A549 (cell line): Measurements from ENCODE around the gene PDLIM7. TPM values are rescaled to one million over a fixed set of nuclear protein-coding genes. Genes with fewer than 3 reads are reported as not detected.
"Not testable (repeated sequence)": the region's sequence is repeated elsewhere in the genome, so short reads cannot be mapped to it uniquely, and the experiment has no call there.

Source experiments
- ATAC-seq, 2 experiments: fragments of 200-7000 bp in 1 of 2; fragments of >200 bp in 1 of 2; cut with Nextera tagmentation in 1 of 2; cut with Tn5 transposase in 1 of 2; 3 replicates each; pipeline versions ENCODE4 v1.8.0 to v1.9.1; 2018 to 2020; ENCODE audit warnings: mild to moderate bottlenecking in 1 of 2, moderate library complexity in 1 of 2
- CTCF ChIA-PET: fragments of 300-600 bp; sonication (Branson Sonifier 250); formaldehyde crosslinking; extraction: SDS; loops from one replicate; lab custom pipeline; 2021; ENCODE audit warnings: antibody characterized with exemption, inconsistent platforms; lab: Yijun Ruan, JAX
- POLR2A ChIA-PET: fragments of 350-600 bp; formaldehyde crosslinking; extraction: SDS; loops from one replicate; lab custom pipeline; 2021; ENCODE audit warnings: antibody characterized with exemption, inconsistent platforms; lab: Yijun Ruan, JAX
- DNase-seq, 2 experiments: peaks; one replicate each; pipeline versions ENCODE4 v3.0.0 to v3.0.0-alpha.2; 2011 to 2016; ENCODE audit warnings: low read depth in 1 of 2, low spot score in 1 of 2
- FAIRE-seq: peaks from 2 replicates; lab custom pipeline; 2011; peaks lifted over from hg19 to GRCh38; lab: Jason Lieb, UNC
- H3K27ac ChIP-seq, 2 experiments: fragments of >200 bp; sonication (Bioruptor Twin); formaldehyde crosslinking; 3 replicates each; pipeline ENCODE4 v1.5.1; 2016 to 2017
- H3K4me1 ChIP-seq: fragments of >200 bp; sonication (Bioruptor Twin); formaldehyde crosslinking; 3 replicates; pipeline ENCODE4 v1.6.1; 2016
- H3K4me2 ChIP-seq: fragments of >200 bp; sonication (Bioruptor Twin); formaldehyde crosslinking; 3 replicates; pipeline ENCODE4 v1.6.1; 2016
- H3K4me3 ChIP-seq: fragments of >200 bp; sonication (Bioruptor Twin); formaldehyde crosslinking; 3 replicates; pipeline ENCODE4 v1.5.1; 2016
- H3K9me3 ChIP-seq: fragments of >200 bp; sonication (Bioruptor Twin); formaldehyde crosslinking; 3 replicates; pipeline ENCODE4 v1.6.1; 2016
- BHLHE40 ChIP-seq: IDR thresholded peaks from 2 replicates; pipeline ENCODE4 v1.6.1; 2012; ENCODE audit warnings: low read depth, low read length, inconsistent platforms
- CBX8 ChIP-seq: fragments of 200-600 bp; sonication (generic); IDR thresholded peaks from 2 replicates; pipeline ENCODE4 v1.6.1; 2016
- E2F6 ChIP-seq: IDR thresholded peaks from 2 replicates; pipeline ENCODE4 v1.6.1; 2012; ENCODE audit warnings: low read depth, borderline replicate concordance
- EHF ChIP-seq: fragments of 250-450 bp; sonication (Bioruptor Pico); IDR thresholded peaks from 2 replicates; pipeline ENCODE4 v1.5.0; 2020; ENCODE audit warnings: mild to moderate bottlenecking
- EP300 ChIP-seq, 2 experiments: fragments of >200 bp; sonication (Bioruptor Twin); formaldehyde crosslinking; IDR thresholded peaks; 2 replicates in 1 of 2; 3 replicates in 1 of 2; pipeline ENCODE4 v1.6.1; 2016 to 2017
- FOSB ChIP-seq: fragments of 250-450 bp; sonication (Bioruptor Pico); IDR thresholded peaks from 2 replicates; pipeline ENCODE4 v1.5.0; 2020; ENCODE audit warnings: mild to moderate bottlenecking, moderate library complexity
- FOSL2 ChIP-seq, 2 experiments: fragments of 450-650 bp in 1 of 2; fragments of >200 bp in 1 of 2; sonication (Bioruptor Twin) in 1 of 2; formaldehyde crosslinking; IDR thresholded peaks; 2 replicates each; pipeline versions ENCODE4 v1.5.0 to v1.6.1; 2016 to 2020; ENCODE audit warnings: mild to moderate bottlenecking in 1 of 2, moderate library complexity in 1 of 2
- HOXA7 ChIP-seq: fragments of 250-450 bp; sonication (Bioruptor Pico); IDR thresholded peaks from 2 replicates; pipeline ENCODE4 v1.5.0; 2020; ENCODE audit warnings: mild to moderate bottlenecking, moderate library complexity
- NFE2L2 ChIP-seq: fragments of 150-350 bp; conservative IDR thresholded peaks from 2 replicates; pipeline ENCODE4 v1.6.1; 2014; ENCODE audit warnings: low read length
- POLR2AphosphoS2 ChIP-seq: conservative IDR thresholded peaks from 2 replicates; pipeline ENCODE4 v1.6.1; 2012; ENCODE audit warnings: low read length, improper control_type of control experiment, inconsistent platforms
- RAD21 ChIP-seq, 2 experiments: fragments of >200 bp in 1 of 2; sonication (Bioruptor Twin) in 1 of 2; formaldehyde crosslinking in 1 of 2; IDR thresholded peaks in 1 of 2; conservative IDR thresholded peaks in 1 of 2; 2 replicates in 1 of 2; 3 replicates in 1 of 2; pipeline ENCODE4 v1.6.1; 2012 to 2018; ENCODE audit warnings: inconsistent platforms in 1 of 2
- REST ChIP-seq: fragments of 200-600 bp; sonication (generic); IDR thresholded peaks from 2 replicates; pipeline ENCODE4 v1.6.1; 2016; ENCODE audit warnings: antibody characterized with exemption, mild to moderate bottlenecking, moderate library complexity
- RFX5 ChIP-seq: fragments of 450-650 bp; IDR thresholded peaks from 2 replicates; pipeline ENCODE4 v1.7.1; 2014; ENCODE audit warnings: antibody characterized with exemption, mild to moderate bottlenecking, moderate library complexity
- SMC3 ChIP-seq: fragments of >200 bp; sonication (Bioruptor Twin); formaldehyde crosslinking; IDR thresholded peaks from 3 replicates; pipeline ENCODE4 v1.6.1; 2018; ENCODE audit warnings: inconsistent platforms
- USF2 ChIP-seq: fragments of 450-650 bp; IDR thresholded peaks from 2 replicates; pipeline ENCODE4 v1.6.1; 2014; ENCODE audit warnings: antibody characterized with exemption
- WGBS: methylation state at CpG from one replicate; pipeline ENCODE4 v1.1.6; 2017; ENCODE audit errors: missing lambda C conversion rate; 5-methylcytosine and 5-hydroxymethylcytosine counted together
- polyA plus RNA-seq, 4 experiments: library from polyadenylated mRNA; depleted of rRNA in 3 of 4; stranded (reverse); fragments of >200 nt; fragmentation: RNase III in 1 of 4; extraction: RNeasy Plus Mini Kit Qiagen cat#74134 plus additional on column Dnase treatment in 1 of 4; gene quantifications; 2 replicates in 3 of 4; 3 replicates in 1 of 4; pipeline ENCODE4 v1.2.3, GENCODE V29; 2011 to 2017
- TF ChIP-seq, protein P1 (sequence below): fragments of >200 bp; sonication (Bioruptor Twin); formaldehyde crosslinking; IDR thresholded peaks from 3 replicates; pipeline ENCODE4 v1.6.1; 2016
- TF ChIP-seq, protein P2 (sequence below): IDR thresholded peaks from 2 replicates; pipeline ENCODE4 v1.6.1; 2012

PDLIM7 gene
- polyA plus RNA-seq, 2 of the 4 experiments (the other 2 are of a cell fraction) = 30.7 to 124 TPM

- Histone ChIP-seq H3K4me1 (peaks cover 21% of the 10 kb centered on the region), H3K4me2 (no peak overlapping the region), H3K27ac (no peak overlapping the region), H3K9me3 (no peaks in the 10 kb centered on the region), H3K4me3 (no peak overlapping the region)
- ChIA-PET CTCF (interaction anchor here (0.8 to 18.1 kb wide), 7 partner anchors 10 to 118 kb away, joined by 3 to 354 read pairs (median 5); partner anchors contain the start of genes DBN1, PDLIM7 and PRR7), POLR2A (no interaction called here)
- TF ChIP-seq EHF (CRISPR knock-in tag) (no peak), RAD21 (conservative IDR thresholded peaks at IDR 0.05 in 1 of 2, IDR thresholded peaks at IDR 0.05 in 1 of 2) (peak in 1 of 2 experiments; percentile 40; a peak in 2 of 5 replicates)
- ATAC-seq (no peak), FAIRE-seq (no peak), DNase-seq (no peak)
- WGBS = 91% methylated on average over 15 of the region's 15 CpGs
These were observed 9.4 kb downstream of the PDLIM7 start for GRCh38 chr5:177487975-177488374.

DNA sequence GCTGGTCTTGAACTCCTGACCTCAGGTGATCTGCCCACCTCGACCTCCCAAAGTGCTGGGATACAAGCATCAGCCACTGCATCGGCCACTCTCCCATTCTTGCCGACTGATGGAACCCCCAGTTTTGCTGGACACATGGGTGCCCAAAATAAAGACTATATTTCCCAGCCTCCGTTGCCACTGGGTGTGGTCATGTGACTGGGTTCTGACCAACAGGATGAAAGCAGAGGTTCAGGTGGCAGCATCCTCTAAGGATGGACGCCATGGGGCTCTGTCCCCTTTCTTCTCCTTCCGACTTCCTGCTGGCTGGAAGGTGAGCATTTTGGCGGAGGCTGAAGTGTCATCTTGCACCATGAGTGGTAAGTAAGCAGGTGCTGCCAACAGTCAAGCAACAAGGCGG, 10.3 kb downstream of the PDLIM7 start:
- 87% methylated on average over 8 of the region's 8 CpGs for WGBS
- DNase-seq (no peak), FAIRE-seq (no peak)

DNA sequence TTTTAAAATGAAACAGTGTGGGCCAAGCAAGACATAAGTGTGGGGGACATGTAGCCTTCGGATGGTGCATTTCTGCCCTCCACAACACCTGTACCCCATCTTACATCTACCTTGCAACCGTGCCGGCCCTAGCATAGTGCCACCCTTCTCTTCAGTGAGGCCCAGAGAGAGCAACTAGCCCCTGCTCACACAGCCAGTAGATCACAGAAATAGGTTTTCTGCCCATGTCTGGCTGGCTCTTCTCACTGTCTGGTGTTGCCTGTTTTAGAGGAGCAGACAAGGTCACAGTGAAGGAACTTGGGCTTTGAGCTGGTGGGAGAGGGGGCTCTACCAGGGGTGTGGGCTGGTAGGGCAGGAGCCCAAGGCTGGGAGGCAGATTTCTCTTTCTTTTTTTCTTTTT, 11.1 kb downstream of the PDLIM7 start:
- Histone ChIP-seq H3K4me3 (no peak overlapping the region), H3K4me2 (no peak overlapping the region), H3K27ac (no peak overlapping the region), H3K4me1 (peaks cover 6% of the 10 kb centered on the region; the same call in 2 of the 3 replicates), H3K9me3 (no peaks in the 10 kb centered on the region)
- ChIA-PET CTCF (interaction anchor here (0.9 to 19.7 kb wide), 6 partner anchors 5 to 82 kb away, joined by 3 to 241 read pairs (median 74); partner anchors contain the start of genes DBN1 and PDLIM7), POLR2A (no interaction called here)
- FAIRE-seq (no peak), DNase-seq (no peak), ATAC-seq (no peak)
- TF ChIP-seq FOSB (CRISPR knock-in tag) = no peak
- no peak for TF ChIP-seq RFX5
- 96% methylated on average over 3 of the region's 3 CpGs for WGBS

More for the DNA sequence above, 10.3 kb downstream of the PDLIM7 start:
- TF ChIP-seq USF2 (peak; percentile 58), POLR2AphosphoS2 (no peak)
- Histone ChIP-seq H3K4me2 (no peak overlapping the region), H3K4me1 (peaks cover 13% of the 10 kb centered on the region; the same call in 2 of the 3 replicates), H3K4me3 (no peak overlapping the region), H3K27ac (no peak overlapping the region), H3K9me3 (no peaks in the 10 kb centered on the region)
- no peak for ATAC-seq
- ChIA-PET POLR2A (no interaction called here), CTCF (interaction anchor here (0.9 to 19.7 kb wide), 5 partner anchors 4 to 83 kb away, joined by 4 to 241 read pairs (median 142); partner anchors contain the start of genes DBN1 and PDLIM7)

GRCh38 chr5:177485753-177486152, 11.7 kb downstream of the PDLIM7 start:
- CTCF ChIA-PET = interaction anchor here (0.6 to 19.7 kb wide), 5 partner anchors 6 to 119 kb away, joined by 3 to 241 read pairs (median 9); partner anchors contain the start of gene DBN1
- not testable (repeated sequence) for H3K4me1 ChIP-seq, H3K9me3 ChIP-seq, H3K4me2 ChIP-seq, FAIRE-seq, DNase-seq, H3K4me3 ChIP-seq, ATAC-seq, H3K27ac ChIP-seq
- 100% methylated on average over 3 of the region's 3 CpGs for WGBS
- POLR2A ChIA-PET = interaction anchor here (1.3 kb wide), 1 partner anchor 11 kb away, joined by 3 read pairs; no protein-coding TSS in a partner anchor

DNA sequence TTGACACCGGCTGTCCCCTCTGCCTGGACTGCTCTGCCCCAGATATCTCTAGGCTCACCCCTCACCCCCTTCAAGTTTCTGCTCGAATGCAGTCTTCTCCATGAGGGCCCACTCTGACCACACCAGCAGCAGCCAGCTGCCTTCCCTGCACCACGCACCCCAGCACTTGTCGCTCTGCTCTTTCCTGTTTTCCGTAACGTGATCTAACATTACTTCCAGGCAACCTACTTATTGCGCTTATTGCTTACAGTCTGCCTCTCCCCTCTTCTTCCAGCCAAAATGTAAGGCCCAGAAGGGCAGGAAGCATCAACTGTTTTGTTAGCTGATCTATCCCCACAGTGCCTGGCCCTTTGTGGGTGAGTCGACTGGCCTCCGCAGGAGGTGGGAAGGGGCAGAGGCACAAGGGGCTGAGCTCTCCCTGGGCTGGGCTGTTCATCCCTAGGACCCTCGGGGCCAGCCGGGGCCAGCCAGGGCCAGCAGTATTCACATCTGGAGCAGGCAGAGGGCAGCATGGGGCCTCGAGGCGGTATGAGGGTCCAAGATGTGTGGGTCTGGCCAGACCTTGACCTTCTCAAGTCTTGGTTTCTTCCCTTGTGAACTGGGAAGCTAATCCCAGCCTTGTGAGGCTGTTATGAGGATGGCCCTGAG, 12.4 kb downstream of the PDLIM7 start:
- H3K4me3 ChIP-seq = no peak overlapping the region
- no peak overlapping the region for H3K27ac ChIP-seq
- no peak overlapping the region for H3K4me2 ChIP-seq
- H3K4me1 ChIP-seq = no peaks in the 10 kb centered on the region
- FAIRE-seq (no peak), DNase-seq (no peak), ATAC-seq (0 out of 6 replicates have a peak, but pooled peaks of 1 of the 2 experiments have one; percentile 7)
- WGBS = 70% methylated on average over 9 of the region's 13 CpGs
- ChIA-PET POLR2A (interaction anchor here (1.3 kb wide), 1 partner anchor 12 kb away, joined by 3 read pairs; no protein-coding TSS in a partner anchor), CTCF (interaction anchor here (0.8 to 19.7 kb wide), 4 partner anchors 6 to 29 kb away, joined by 3 to 241 read pairs (median 6); no protein-coding TSS in a partner anchor)
- no peaks in the 10 kb centered on the region for H3K9me3 ChIP-seq
- no peak for TF ChIP-seq SMC3
- TF ChIP-seq, protein P1, sequence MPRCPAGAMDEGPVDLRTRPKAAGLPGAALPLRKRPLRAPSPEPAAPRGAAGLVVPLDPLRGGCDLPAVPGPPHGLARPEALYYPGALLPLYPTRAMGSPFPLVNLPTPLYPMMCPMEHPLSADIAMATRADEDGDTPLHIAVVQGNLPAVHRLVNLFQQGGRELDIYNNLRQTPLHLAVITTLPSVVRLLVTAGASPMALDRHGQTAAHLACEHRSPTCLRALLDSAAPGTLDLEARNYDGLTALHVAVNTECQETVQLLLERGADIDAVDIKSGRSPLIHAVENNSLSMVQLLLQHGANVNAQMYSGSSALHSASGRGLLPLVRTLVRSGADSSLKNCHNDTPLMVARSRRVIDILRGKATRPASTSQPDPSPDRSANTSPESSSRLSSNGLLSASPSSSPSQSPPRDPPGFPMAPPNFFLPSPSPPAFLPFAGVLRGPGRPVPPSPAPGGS = no peak
- no peak for TF ChIP-seq HOXA7 (CRISPR knock-in tag)
- TF ChIP-seq CBX8 = no peak
- no peak for TF ChIP-seq REST
- TF ChIP-seq FOSL2 (IDR thresholded peaks at IDR 0.05) = no peak
- TF ChIP-seq FOSL2 (CRISPR knock-in tag; IDR thresholded peaks at IDR 0.05) = no peak
- TF ChIP-seq, protein P2, sequence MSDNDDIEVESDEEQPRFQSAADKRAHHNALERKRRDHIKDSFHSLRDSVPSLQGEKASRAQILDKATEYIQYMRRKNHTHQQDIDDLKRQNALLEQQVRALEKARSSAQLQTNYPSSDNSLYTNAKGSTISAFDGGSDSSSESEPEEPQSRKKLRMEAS = no peak
- no peak for TF ChIP-seq BHLHE40
- TF ChIP-seq E2F6 = no peak
- TF ChIP-seq EP300 (IDR thresholded peaks at IDR 0.05) = no peak
- TF ChIP-seq NFE2L2 = no peak
